ENCODE data around the gene TCF25.
A peak's percentile ranks its signal among the peaks of the same experiment; 100 is the strongest.

TCF25 gene

DNA sequence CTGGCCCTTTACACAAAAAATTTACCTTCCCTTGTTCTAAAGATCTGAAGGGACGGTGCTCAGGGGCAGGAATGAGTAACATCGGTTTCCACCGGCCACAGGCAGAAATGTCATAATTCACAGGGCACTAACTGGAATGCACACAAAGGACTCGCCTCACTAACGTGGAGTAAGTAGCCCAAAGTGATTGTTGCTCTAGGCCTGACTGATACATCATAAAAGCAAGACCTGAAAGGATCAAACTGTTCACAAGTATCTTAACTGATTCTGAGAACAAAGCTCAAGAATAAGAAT lies 8.9 kb upstream of the TCF25 start:
- Histone ChIP-seq H3K4me1 (ENCODE audit: control insufficient read depth in 2 of 2, insufficient read depth in 1 of 2, low read depth in 1 of 2, low read length in 2 of 2) (no peaks in the 10 kb centered on the region), H3K18ac (ENCODE audit: low read length) (no peak overlapping the region), H3K23ac (ENCODE audit: low read depth, low read length, poor library complexity) (no peak overlapping the region), H3K4me2 (ENCODE audit: insufficient read depth, low read length, poor library complexity, severe bottlenecking) (no peak overlapping the region), H2BK5ac (ENCODE audit: low read length) (no peak overlapping the region), H2BK15ac (ENCODE audit: low read length) (no peak overlapping the region), H3K9me3 (replicated peaks in 1 of 2; ENCODE audit: control insufficient read depth in 2 of 2, insufficient read depth in 1 of 2, low read depth in 1 of 2, low read length in 2 of 2) (peaks cover 6 to 12% of the 10 kb centered on the region in 2 donors), H3K4me3 (ENCODE audit: low read length in 2 of 2) (no peak overlapping the region), H3K36me3 (replicated peaks in 1 of 2; ENCODE audit: control insufficient read depth in 2 of 2, insufficient read depth in 2 of 2, low read length in 2 of 2) (peaks cover 13 to 64% of the 10 kb centered on the region in 2 donors), H2AFZ (ENCODE audit: low read length) (no peak overlapping the region), H3K14ac (ENCODE audit: low read length) (no peak overlapping the region), H4K8ac (ENCODE audit: low read depth, low read length) (no peak overlapping the region), H4K91ac (ENCODE audit: low read depth, low read length, poor library complexity) (no peak overlapping the region), H3K27ac (replicated peaks; ENCODE audit: low read length) (no peak overlapping the region), H2AK5ac (ENCODE audit: low read depth, low read length) (no peak overlapping the region), H3K4ac (ENCODE audit: low read length) (no peak overlapping the region), H3K79me1 (ENCODE audit: low read depth, low read length) (peaks cover 5% of the 10 kb centered on the region), H2BK12ac (ENCODE audit: low read length) (no peak overlapping the region), H3K27me3 (ENCODE audit: control insufficient read depth in 3 of 3, insufficient read depth in 3 of 3, low read depth in 1 of 3, low read length in 3 of 3) (no peaks in the 10 kb centered on the region), H2BK120ac (ENCODE audit: low read depth, low read length) (no peak overlapping the region), H3K9ac (ENCODE audit: low read depth, low read length, poor library complexity) (no peak overlapping the region)
- no CpG with 5 or more reads among the region's 5 CpGs for WGBS, 2 donors (ENCODE audit: extremely low coverage in 2 of 2, insufficient read length in 2 of 2, insufficient replicate concordance in 1 of 2)
- DNase-seq (ENCODE audit: low spot score), result no peak

DNA sequence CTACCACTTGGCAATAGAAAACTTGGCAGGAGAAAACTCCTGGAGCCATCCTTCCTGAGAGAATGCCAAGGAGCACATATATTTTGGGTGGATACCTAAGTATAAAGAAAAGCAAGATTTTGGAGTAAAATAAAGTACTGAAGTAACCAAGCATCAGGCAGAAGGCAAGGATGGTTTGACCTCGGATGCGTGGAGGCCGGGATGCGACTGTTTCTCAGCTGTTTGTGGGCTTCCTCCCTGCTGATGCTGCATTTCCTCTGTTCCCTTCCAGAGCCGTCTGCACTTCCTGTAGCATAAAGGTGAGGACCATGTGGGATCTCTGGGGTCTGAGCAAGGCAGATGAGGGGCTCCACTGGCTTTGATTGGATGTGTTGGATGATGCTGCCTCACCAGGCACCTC lies 5.5 kb upstream of the TCF25 start:
- H2AFZ ChIP-seq (ENCODE audit: low read length), result no peak overlapping the region
- H2BK120ac ChIP-seq (ENCODE audit: low read depth, low read length), result no peak overlapping the region
- H3K14ac ChIP-seq (ENCODE audit: low read length), result no peak overlapping the region
- no peak overlapping the region for H3K27ac ChIP-seq (replicated peaks; ENCODE audit: low read length)
- no peak overlapping the region for H2BK5ac ChIP-seq (ENCODE audit: low read length)
- no peak overlapping the region for H4K91ac ChIP-seq (ENCODE audit: low read depth, low read length, poor library complexity)
- peaks cover 6 to 12% of the 10 kb centered on the region in 2 donors for H3K9me3 ChIP-seq (replicated peaks in 1 of 2; ENCODE audit: control insufficient read depth in 2 of 2, insufficient read depth in 1 of 2, low read depth in 1 of 2, low read length in 2 of 2)
- no peak overlapping the region for H3K4ac ChIP-seq (ENCODE audit: low read length)
- WGBS, 2 donors (ENCODE audit: extremely low coverage in 2 of 2, insufficient read length in 2 of 2, insufficient replicate concordance in 1 of 2), result no CpG with 5 or more reads among the region's 5 CpGs
- peaks cover 5% of the 10 kb centered on the region for H3K79me1 ChIP-seq (ENCODE audit: low read depth, low read length)
- H3K23ac ChIP-seq (ENCODE audit: low read depth, low read length, poor library complexity), result no peak overlapping the region
- no peak overlapping the region for H2AK5ac ChIP-seq (ENCODE audit: low read depth, low read length)
- H3K18ac ChIP-seq (ENCODE audit: low read length), result no peak overlapping the region
- no peak overlapping the region for H3K4me2 ChIP-seq (ENCODE audit: insufficient read depth, low read length, poor library complexity, severe bottlenecking)
- H2BK15ac ChIP-seq (ENCODE audit: low read length), result no peak overlapping the region
- H3K27me3 ChIP-seq (ENCODE audit: control insufficient read depth in 3 of 3, insufficient read depth in 3 of 3, low read depth in 1 of 3, low read length in 3 of 3), result no peaks in the 10 kb centered on the region
- no peak overlapping the region for H2BK12ac ChIP-seq (ENCODE audit: low read length)
- H3K36me3 ChIP-seq (replicated peaks in 1 of 2; ENCODE audit: control insufficient read depth in 2 of 2, insufficient read depth in 2 of 2, low read length in 2 of 2), result peaks cover 6 to 40% of the 10 kb centered on the region in 2 donors
- H4K8ac ChIP-seq (ENCODE audit: low read depth, low read length), result no peak overlapping the region
- peak overlapping the region in 1 of 2 donors; percentile 19 for H3K4me3 ChIP-seq (ENCODE audit: low read length in 2 of 2)
- no peak overlapping the region for H3K9ac ChIP-seq (ENCODE audit: low read depth, low read length, poor library complexity)
- peaks cover 2 to 5% of the 10 kb centered on the region in 2 donors for H3K4me1 ChIP-seq (ENCODE audit: control insufficient read depth in 2 of 2, insufficient read depth in 1 of 2, low read depth in 1 of 2, low read length in 2 of 2)
- DNase-seq (ENCODE audit: low spot score), result no peak

DNA sequence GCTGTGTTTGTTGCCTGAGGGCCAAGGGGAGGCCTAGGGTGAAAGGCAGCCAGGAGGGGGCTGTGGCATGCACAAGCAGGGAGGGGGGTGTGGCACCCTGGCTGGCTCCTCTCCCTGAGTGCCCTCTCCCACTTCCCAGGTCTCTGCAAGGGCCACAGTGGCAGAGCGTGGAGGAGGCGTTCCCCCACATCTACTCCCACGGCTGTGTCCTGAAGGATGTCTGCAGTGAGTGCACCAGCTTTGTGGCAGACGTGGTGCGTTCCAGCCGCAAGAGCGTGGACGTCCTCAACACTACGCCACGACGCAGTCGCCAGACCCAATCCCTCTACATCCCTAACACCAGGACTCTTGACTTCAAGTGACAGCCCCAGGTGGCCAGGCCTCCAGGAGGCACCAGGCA lies 3.5 kb upstream of the TCF25 start:
- no peak overlapping the region for H3K9ac ChIP-seq (ENCODE audit: low read depth, low read length, poor library complexity)
- H3K14ac ChIP-seq (ENCODE audit: low read length), result no peak overlapping the region
- no peak overlapping the region for H2BK12ac ChIP-seq (ENCODE audit: low read length)
- no peak overlapping the region for H2BK15ac ChIP-seq (ENCODE audit: low read length)
- H3K18ac ChIP-seq (ENCODE audit: low read length), result no peak overlapping the region
- no CpG with 5 or more reads among the region's 12 CpGs for WGBS, 2 donors (ENCODE audit: extremely low coverage in 2 of 2, insufficient read length in 2 of 2, insufficient replicate concordance in 1 of 2)
- H3K4me3 ChIP-seq (ENCODE audit: low read length in 2 of 2), result no peak overlapping the region
- no peak overlapping the region for H3K27ac ChIP-seq (replicated peaks; ENCODE audit: low read length)
- H4K8ac ChIP-seq (ENCODE audit: low read depth, low read length), result no peak overlapping the region
- H3K27me3 ChIP-seq (ENCODE audit: control insufficient read depth in 3 of 3, insufficient read depth in 3 of 3, low read depth in 1 of 3, low read length in 3 of 3), result no peaks in the 10 kb centered on the region
- H2BK120ac ChIP-seq (ENCODE audit: low read depth, low read length), result no peak overlapping the region
- H2AFZ ChIP-seq (ENCODE audit: low read length), result no peak overlapping the region
- H4K91ac ChIP-seq (ENCODE audit: low read depth, low read length, poor library complexity), result no peak overlapping the region
- H3K23ac ChIP-seq (ENCODE audit: low read depth, low read length, poor library complexity), result no peak overlapping the region
- H3K4ac ChIP-seq (ENCODE audit: low read length), result no peak overlapping the region
- no peak overlapping the region for H3K4me2 ChIP-seq (ENCODE audit: insufficient read depth, low read length, poor library complexity, severe bottlenecking)
- peaks cover 7 to 14% of the 10 kb centered on the region in 2 donors for H3K9me3 ChIP-seq (replicated peaks in 1 of 2; ENCODE audit: control insufficient read depth in 2 of 2, insufficient read depth in 1 of 2, low read depth in 1 of 2, low read length in 2 of 2)
- DNase-seq (ENCODE audit: low spot score), result no peak
- H3K79me1 ChIP-seq (ENCODE audit: low read depth, low read length), result peaks cover 2% of the 10 kb centered on the region
- peaks cover 3 to 26% of the 10 kb centered on the region in 2 donors for H3K36me3 ChIP-seq (replicated peaks in 1 of 2; ENCODE audit: control insufficient read depth in 2 of 2, insufficient read depth in 2 of 2, low read length in 2 of 2)
- peaks cover 5 to 8% of the 10 kb centered on the region in 2 donors for H3K4me1 ChIP-seq (ENCODE audit: control insufficient read depth in 2 of 2, insufficient read depth in 1 of 2, low read depth in 1 of 2, low read length in 2 of 2)
- no peak overlapping the region for H2AK5ac ChIP-seq (ENCODE audit: low read depth, low read length)
- H2BK5ac ChIP-seq (ENCODE audit: low read length), result no peak overlapping the region

DNA sequence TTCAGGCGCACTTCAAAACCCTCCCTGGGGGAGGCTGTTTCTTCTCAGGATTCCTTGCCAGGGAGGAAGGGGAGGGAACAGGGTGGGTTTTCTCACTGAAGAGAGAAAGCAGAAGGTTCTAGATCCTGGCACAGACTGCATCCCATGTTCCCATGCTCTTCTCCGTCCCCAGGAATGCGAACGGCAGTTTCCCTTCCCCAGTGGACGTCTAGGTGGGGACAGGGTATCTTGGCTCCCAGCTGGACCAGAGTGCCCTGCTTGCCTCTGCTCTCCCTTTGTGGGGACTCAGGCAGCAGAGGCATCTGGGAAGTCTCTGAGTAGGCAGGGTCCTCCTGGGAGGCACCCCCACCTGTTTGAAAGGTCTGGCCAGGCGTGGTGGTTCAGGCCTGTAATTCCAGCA lies 3.0 kb upstream of the TCF25 start:
- Histone ChIP-seq H2AK5ac (ENCODE audit: low read depth, low read length) (no peak overlapping the region), H2BK120ac (ENCODE audit: low read depth, low read length) (no peak overlapping the region), H3K9ac (ENCODE audit: low read depth, low read length, poor library complexity) (peak overlapping the region; percentile 64), H3K4me3 (ENCODE audit: low read length in 2 of 2) (no peak overlapping the region), H2BK15ac (ENCODE audit: low read length) (no peak overlapping the region), H3K4me2 (ENCODE audit: insufficient read depth, low read length, poor library complexity, severe bottlenecking) (no peak overlapping the region), H3K23ac (ENCODE audit: low read depth, low read length, poor library complexity) (no peak overlapping the region), H2AFZ (ENCODE audit: low read length) (no peak overlapping the region), H3K9me3 (replicated peaks in 1 of 2; ENCODE audit: control insufficient read depth in 2 of 2, insufficient read depth in 1 of 2, low read depth in 1 of 2, low read length in 2 of 2) (peaks cover 7 to 18% of the 10 kb centered on the region in 2 donors), H3K14ac (ENCODE audit: low read length) (no peak overlapping the region), H3K4me1 (ENCODE audit: control insufficient read depth in 2 of 2, insufficient read depth in 1 of 2, low read depth in 1 of 2, low read length in 2 of 2) (peaks cover 5 to 8% of the 10 kb centered on the region in 2 donors), H3K79me1 (ENCODE audit: low read depth, low read length) (peaks cover 2% of the 10 kb centered on the region), H3K27ac (replicated peaks; ENCODE audit: low read length) (no peak overlapping the region), H4K91ac (ENCODE audit: low read depth, low read length, poor library complexity) (no peak overlapping the region), H3K36me3 (replicated peaks in 1 of 2; ENCODE audit: control insufficient read depth in 2 of 2, insufficient read depth in 2 of 2, low read length in 2 of 2) (peaks cover 6 to 26% of the 10 kb centered on the region in 2 donors), H3K4ac (ENCODE audit: low read length) (no peak overlapping the region), H3K27me3 (ENCODE audit: control insufficient read depth in 3 of 3, insufficient read depth in 3 of 3, low read depth in 1 of 3, low read length in 3 of 3) (no peaks in the 10 kb centered on the region), H4K8ac (ENCODE audit: low read depth, low read length) (no peak overlapping the region), H3K18ac (ENCODE audit: low read length) (no peak overlapping the region), H2BK5ac (ENCODE audit: low read length) (no peak overlapping the region), H2BK12ac (ENCODE audit: low read length) (no peak overlapping the region)
- DNase-seq (ENCODE audit: low spot score), result no peak
- no CpG with 5 or more reads among the region's 6 CpGs for whole genome bisulfite sequencing, 2 donors (ENCODE audit: extremely low coverage in 2 of 2, insufficient read length in 2 of 2, insufficient replicate concordance in 1 of 2)

Measured in neuronal stem cell (in vitro differentiated cells).